Activated CD4-positive, alpha-beta T cell treated with anti-CD3 and anti-CD28 coated beads, Interleukin-2, amount 10 ng/mL, durations not matched to agents 24 days and 14 days (primary cell): ENCODE results near the gene IFT52. TPM values are rescaled to one million over a fixed set of nuclear protein-coding genes. Genes with fewer than 3 reads are reported as not detected.
"Not testable (repeated sequence)": the region's sequence is repeated elsewhere in the genome, so short reads cannot be mapped to it uniquely, and the experiment has no call there.

Source experiments
- DNase-seq: peaks from one replicate; pipeline ENCODE4 v3.0.0; 2022
- H3K27ac Mint-ChIP-seq: one replicate; pipeline ENCODE4 v1.8.0; 2022; ENCODE audit warnings: mild to moderate bottlenecking, mixed read lengths
- H3K27me3 Mint-ChIP-seq: one replicate; pipeline ENCODE4 v1.8.0; 2022; ENCODE audit warnings: mixed read lengths
- H3K36me3 Mint-ChIP-seq: one replicate; pipeline ENCODE4 v1.8.0; 2022; ENCODE audit warnings: low read depth, mild to moderate bottlenecking, mixed read lengths
- H3K4me1 Mint-ChIP-seq: one replicate; pipeline ENCODE4 v1.8.0; 2021; ENCODE audit warnings: mixed read lengths
- H3K4me3 Mint-ChIP-seq: one replicate; pipeline ENCODE4 v1.8.0; 2022; ENCODE audit warnings: mild to moderate bottlenecking, moderate library complexity, mixed read lengths
- H3K9me3 Mint-ChIP-seq: one replicate; pipeline ENCODE4 v1.8.0; 2021; ENCODE audit warnings: mixed read lengths
- intact Hi-C: fragments of 100-400 bp; cut with micrococcal nuclease; formaldehyde crosslinking; loops from one replicate; pipeline ENCODE4 v1.15.1; 2023
- total RNA-seq: library from RNA; stranded (reverse); gene quantifications from 2 replicates; pipeline ENCODE4 v1.2.3, GENCODE V29; 2022

Gene IFT52
- total RNA-seq, 1 donor from 2014 or later: 18.6 TPM

- Mint-ChIP-seq H3K9me3 (no peaks in the 10 kb centered on the region), H3K27ac (no peak overlapping the region), H3K27me3 (no peaks in the 10 kb centered on the region), H3K4me3 (no peak overlapping the region), H3K36me3 (no peaks in the 10 kb centered on the region), H3K4me1 (no peaks in the 10 kb centered on the region)
- DNase-seq: no peak
- intact Hi-C loops: no loop called here
Measured at GRCh38 chr20:43650997-43651525, 60.3 kb downstream of the IFT52 start.

- H3K9me3 Mint-ChIP-seq, intact Hi-C loops, H3K27ac Mint-ChIP-seq, H3K36me3 Mint-ChIP-seq, H3K27me3 Mint-ChIP-seq, DNase-seq, H3K4me1 Mint-ChIP-seq, H3K4me3 Mint-ChIP-seq: not testable (repeated sequence)
Measured at GRCh38 chr20:43651650-43652184, 61.0 kb downstream of the IFT52 start.

- intact Hi-C loops: no loop called here
Measured at GRCh38 chr20:43653966-43654365, 63.2 kb downstream of the IFT52 start.

GRCh38 chr20:43655176-43655575 is 64.4 kb downstream of the IFT52 start:
- intact Hi-C loops, H3K27me3 Mint-ChIP-seq, H3K36me3 Mint-ChIP-seq, H3K4me1 Mint-ChIP-seq, DNase-seq, H3K4me3 Mint-ChIP-seq, H3K9me3 Mint-ChIP-seq, H3K27ac Mint-ChIP-seq: not testable (repeated sequence)

More at GRCh38 chr20:43653966-43654365, 63.2 kb downstream of the IFT52 start:
- Mint-ChIP-seq H3K4me1 (peaks cover 8% of the 10 kb centered on the region), H3K4me3 (no peak overlapping the region), H3K9me3 (no peaks in the 10 kb centered on the region), H3K27ac (no peak overlapping the region), H3K27me3 (no peaks in the 10 kb centered on the region), H3K36me3 (no peaks in the 10 kb centered on the region)
- no peak for DNase-seq

GRCh38 chr20:43655937-43656336 is 65.2 kb downstream of the IFT52 start:
- DNase-seq: no peak
- Mint-ChIP-seq H3K27me3 (no peaks in the 10 kb centered on the region), H3K9me3 (no peaks in the 10 kb centered on the region), H3K4me1 (peaks cover 8% of the 10 kb centered on the region), H3K4me3 (peak overlapping the region; percentile 66), H3K36me3 (no peaks in the 10 kb centered on the region), H3K27ac (peak overlapping the region; percentile 72)
- intact Hi-C loops: no loop called here

GRCh38 chr20:43658069-43658722 is 67.5 kb downstream of the IFT52 start:
- peak; percentile 68 for DNase-seq
- Mint-ChIP-seq H3K36me3 (no peaks in the 10 kb centered on the region), H3K27ac (peak overlapping the region; percentile 94), H3K4me3 (peak overlapping the region; percentile 94), H3K27me3 (no peaks in the 10 kb centered on the region), H3K4me1 (peaks cover 8% of the 10 kb centered on the region), H3K9me3 (no peaks in the 10 kb centered on the region)
- intact Hi-C loops: no loop called here

- H3K4me1 Mint-ChIP-seq: peaks cover 8% of the 10 kb centered on the region
- no peak for DNase-seq
- H3K9me3 Mint-ChIP-seq: no peaks in the 10 kb centered on the region
- H3K4me3 Mint-ChIP-seq: no peak overlapping the region
- no peak overlapping the region for H3K27ac Mint-ChIP-seq
- H3K27me3 Mint-ChIP-seq: no peaks in the 10 kb centered on the region
- intact Hi-C loops: no loop called here
- no peaks in the 10 kb centered on the region for H3K36me3 Mint-ChIP-seq
Measured at GRCh38 chr20:43658723-43659419, 68.1 kb downstream of the IFT52 start.

- H3K36me3 Mint-ChIP-seq: no peaks in the 10 kb centered on the region
- no peak overlapping the region for H3K27ac Mint-ChIP-seq
- intact Hi-C loops: no loop called here
- no peak for DNase-seq
- no peaks in the 10 kb centered on the region for H3K9me3 Mint-ChIP-seq
- H3K4me1 Mint-ChIP-seq: peaks cover 4% of the 10 kb centered on the region
- no peak overlapping the region for H3K4me3 Mint-ChIP-seq
- peaks cover 5% of the 10 kb centered on the region for H3K27me3 Mint-ChIP-seq
Measured at GRCh38 chr20:43662943-43663655, 72.4 kb downstream of the IFT52 start.

- Mint-ChIP-seq H3K27ac (peak overlapping the region; percentile 3), H3K27me3 (peaks cover 5% of the 10 kb centered on the region), H3K4me3 (peak overlapping the region; percentile 71), H3K36me3 (peaks cover 3% of the 10 kb centered on the region), H3K9me3 (no peaks in the 10 kb centered on the region), H3K4me1 (peaks cover 12% of the 10 kb centered on the region)
- intact Hi-C loops: loop anchor here (2.0 kb wide), 1 partner anchor 75 kb away; the partner anchor contains the start of gene IFT52
- DNase-seq: no peak
Measured at GRCh38 chr20:43665466-43666176, 74.9 kb downstream of the IFT52 start.

GRCh38 chr20:43666376-43667328 is 75.9 kb downstream of the IFT52 start, which contains the start of gene MYBL2:
Gene MYBL2 (plus strand): TSS chr20:43667114. CDS start chr20:43667284, 170 bp downstream.
- intact Hi-C loops: loop anchor here (2.0 kb wide), 1 partner anchor 76 kb away; the partner anchor contains the start of gene IFT52

GRCh38 chr20:43667341-43668132 is 76.8 kb downstream of the IFT52 start:
- peak overlapping the region; percentile 90 for H3K27ac Mint-ChIP-seq
- peak overlapping the region; percentile 84 for H3K4me3 Mint-ChIP-seq
- peak; percentile 74 for DNase-seq
- H3K36me3 Mint-ChIP-seq: peaks cover 5% of the 10 kb centered on the region
- intact Hi-C loops: loop anchor here (2.0 kb wide), 1 partner anchor 77 kb away; the partner anchor contains the start of gene IFT52
- peaks cover 5% of the 10 kb centered on the region for H3K27me3 Mint-ChIP-seq
- H3K9me3 Mint-ChIP-seq: no peaks in the 10 kb centered on the region
- H3K4me1 Mint-ChIP-seq: peaks cover 12% of the 10 kb centered on the region

More at GRCh38 chr20:43666376-43667328, 75.9 kb downstream of the IFT52 start, which contains the start of gene MYBL2:
- Mint-ChIP-seq H3K4me3 (peak within 1 kb of the TSS; percentile 84), H3K9me3 (no peaks in the 10 kb centered on the region), H3K27ac (peak within 1 kb of the TSS; percentile 90), H3K4me1 (peaks cover 12% of the 10 kb centered on the region), H3K27me3 (peaks cover 5% of the 10 kb centered on the region), H3K36me3 (peaks cover 3% of the 10 kb centered on the region)
- peak; percentile 93 for DNase-seq
